ENCODE results near the gene ATRNL1.

DNA sequence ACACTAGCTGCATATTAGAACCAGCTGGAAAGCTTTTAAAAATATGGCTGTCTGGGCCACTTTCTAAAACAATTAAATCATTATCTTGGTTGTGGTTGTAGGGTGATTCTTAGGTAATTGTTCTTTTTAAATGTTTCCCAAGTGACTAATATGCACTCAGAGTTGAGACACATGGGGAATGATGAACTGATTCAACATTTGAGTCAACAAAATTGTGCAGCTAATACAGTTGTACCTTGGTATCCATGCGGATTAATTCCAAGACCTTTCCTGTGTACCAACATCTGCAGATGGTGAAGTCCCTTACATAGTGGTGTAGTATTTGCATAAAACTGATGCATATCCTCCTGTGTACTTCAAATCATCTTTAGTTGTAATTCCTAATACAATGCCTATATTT lies 242.2 kb downstream of the ATRNL1 start:
- TF ChIP-seq, protein P1, sequence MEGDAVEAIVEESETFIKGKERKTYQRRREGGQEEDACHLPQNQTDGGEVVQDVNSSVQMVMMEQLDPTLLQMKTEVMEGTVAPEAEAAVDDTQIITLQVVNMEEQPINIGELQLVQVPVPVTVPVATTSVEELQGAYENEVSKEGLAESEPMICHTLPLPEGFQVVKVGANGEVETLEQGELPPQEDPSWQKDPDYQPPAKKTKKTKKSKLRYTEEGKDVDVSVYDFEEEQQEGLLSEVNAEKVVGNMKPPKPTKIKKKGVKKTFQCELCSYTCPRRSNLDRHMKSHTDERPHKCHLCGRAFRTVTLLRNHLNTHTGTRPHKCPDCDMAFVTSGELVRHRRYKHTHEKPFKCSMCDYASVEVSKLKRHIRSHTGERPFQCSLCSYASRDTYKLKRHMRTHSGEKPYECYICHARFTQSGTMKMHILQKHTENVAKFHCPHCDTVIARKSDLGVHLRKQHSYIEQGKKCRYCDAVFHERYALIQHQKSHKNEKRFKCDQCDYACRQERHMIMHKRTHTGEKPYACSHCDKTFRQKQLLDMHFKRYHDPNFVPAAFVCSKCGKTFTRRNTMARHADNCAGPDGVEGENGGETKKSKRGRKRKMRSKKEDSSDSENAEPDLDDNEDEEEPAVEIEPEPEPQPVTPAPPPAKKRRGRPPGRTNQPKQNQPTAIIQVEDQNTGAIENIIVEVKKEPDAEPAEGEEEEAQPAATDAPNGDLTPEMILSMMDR (IDR thresholded peaks at IDR 0.05 in 2 of 3, conservative IDR thresholded peaks at IDR 0.05 in 1 of 3; ENCODE audit: borderline replicate concordance in 1 of 3, insufficient read depth in 1 of 3, low read depth in 2 of 3, low read length in 2 of 3): no peak
- TF ChIP-seq JUND (IDR thresholded peaks at IDR 0.05): no peak
- TF ChIP-seq TCF7L2 (IDR thresholded peaks at IDR 0.05; ENCODE audit: borderline replicate concordance, extremely low read depth, insufficient read depth, insufficient read length): no peak
- no peak for TF ChIP-seq EZH2phosphoT487 (IDR thresholded peaks at IDR 0.05; ENCODE audit: borderline replicate concordance)
- TF ChIP-seq POLR2AphosphoS5 (IDR thresholded peaks at IDR 0.05; ENCODE audit: low read depth, low read length): no peak
- no peak for TF ChIP-seq SIN3A (IDR thresholded peaks at IDR 0.05; ENCODE audit: low read depth)
- TF ChIP-seq, protein P2, sequence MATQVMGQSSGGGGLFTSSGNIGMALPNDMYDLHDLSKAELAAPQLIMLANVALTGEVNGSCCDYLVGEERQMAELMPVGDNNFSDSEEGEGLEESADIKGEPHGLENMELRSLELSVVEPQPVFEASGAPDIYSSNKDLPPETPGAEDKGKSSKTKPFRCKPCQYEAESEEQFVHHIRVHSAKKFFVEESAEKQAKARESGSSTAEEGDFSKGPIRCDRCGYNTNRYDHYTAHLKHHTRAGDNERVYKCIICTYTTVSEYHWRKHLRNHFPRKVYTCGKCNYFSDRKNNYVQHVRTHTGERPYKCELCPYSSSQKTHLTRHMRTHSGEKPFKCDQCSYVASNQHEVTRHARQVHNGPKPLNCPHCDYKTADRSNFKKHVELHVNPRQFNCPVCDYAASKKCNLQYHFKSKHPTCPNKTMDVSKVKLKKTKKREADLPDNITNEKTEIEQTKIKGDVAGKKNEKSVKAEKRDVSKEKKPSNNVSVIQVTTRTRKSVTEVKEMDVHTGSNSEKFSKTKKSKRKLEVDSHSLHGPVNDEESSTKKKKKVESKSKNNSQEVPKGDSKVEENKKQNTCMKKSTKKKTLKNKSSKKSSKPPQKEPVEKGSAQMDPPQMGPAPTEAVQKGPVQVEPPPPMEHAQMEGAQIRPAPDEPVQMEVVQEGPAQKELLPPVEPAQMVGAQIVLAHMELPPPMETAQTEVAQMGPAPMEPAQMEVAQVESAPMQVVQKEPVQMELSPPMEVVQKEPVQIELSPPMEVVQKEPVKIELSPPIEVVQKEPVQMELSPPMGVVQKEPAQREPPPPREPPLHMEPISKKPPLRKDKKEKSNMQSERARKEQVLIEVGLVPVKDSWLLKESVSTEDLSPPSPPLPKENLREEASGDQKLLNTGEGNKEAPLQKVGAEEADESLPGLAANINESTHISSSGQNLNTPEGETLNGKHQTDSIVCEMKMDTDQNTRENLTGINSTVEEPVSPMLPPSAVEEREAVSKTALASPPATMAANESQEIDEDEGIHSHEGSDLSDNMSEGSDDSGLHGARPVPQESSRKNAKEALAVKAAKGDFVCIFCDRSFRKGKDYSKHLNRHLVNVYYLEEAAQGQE (IDR thresholded peaks at IDR 0.05; ENCODE audit: low read depth): no peak
- no peak for TF ChIP-seq YY1 (IDR thresholded peaks at IDR 0.05; ENCODE audit: extremely low read depth, insufficient replicate concordance, low read depth, low read length)
- no peak for TF ChIP-seq POLR2A (IDR thresholded peaks at IDR 0.05; ENCODE audit: borderline replicate concordance, extremely low read depth, insufficient read depth, insufficient read length)
- no peak for TF ChIP-seq SP1 (IDR thresholded peaks at IDR 0.05; ENCODE audit: low read depth)
- TF ChIP-seq, protein P3, sequence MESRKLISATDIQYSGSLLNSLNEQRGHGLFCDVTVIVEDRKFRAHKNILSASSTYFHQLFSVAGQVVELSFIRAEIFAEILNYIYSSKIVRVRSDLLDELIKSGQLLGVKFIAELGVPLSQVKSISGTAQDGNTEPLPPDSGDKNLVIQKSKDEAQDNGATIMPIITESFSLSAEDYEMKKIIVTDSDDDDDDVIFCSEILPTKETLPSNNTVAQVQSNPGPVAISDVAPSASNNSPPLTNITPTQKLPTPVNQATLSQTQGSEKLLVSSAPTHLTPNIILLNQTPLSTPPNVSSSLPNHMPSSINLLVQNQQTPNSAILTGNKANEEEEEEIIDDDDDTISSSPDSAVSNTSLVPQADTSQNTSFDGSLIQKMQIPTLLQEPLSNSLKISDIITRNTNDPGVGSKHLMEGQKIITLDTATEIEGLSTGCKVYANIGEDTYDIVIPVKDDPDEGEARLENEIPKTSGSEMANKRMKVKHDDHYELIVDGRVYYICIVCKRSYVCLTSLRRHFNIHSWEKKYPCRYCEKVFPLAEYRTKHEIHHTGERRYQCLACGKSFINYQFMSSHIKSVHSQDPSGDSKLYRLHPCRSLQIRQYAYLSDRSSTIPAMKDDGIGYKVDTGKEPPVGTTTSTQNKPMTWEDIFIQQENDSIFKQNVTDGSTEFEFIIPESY (IDR thresholded peaks at IDR 0.05; ENCODE audit: extremely low read depth, insufficient replicate concordance, low read length): no peak
- no peak for TF ChIP-seq EGR1 (IDR thresholded peaks at IDR 0.05; ENCODE audit: low read depth)
